Esophagus squamous epithelium (tissue), 5 donors: Measurements from ENCODE around the gene MRPS23. TPM values are rescaled to one million over a fixed set of nuclear protein-coding genes. Genes with fewer than 3 reads are reported as not detected.
"Not testable (repeated sequence)": the region's sequence is repeated elsewhere in the genome, so short reads cannot be mapped to it uniquely, and the experiment has no call there.

Source experiments
- DNase-seq: peaks from one replicate; lab custom pipeline; 2025; lab: John Stamatoyannopoulos, UW
- H3K27ac ChIP-seq, 4 donors: fragments of 200-600 bp; sonication (generic); one replicate each; pipeline ENCODE4 v1.5.1; 2016 to 2019; ENCODE audit warnings: mild to moderate bottlenecking in 1 of 4
- H3K27me3 ChIP-seq, 4 donors: fragments of 200-600 bp; sonication (generic); 1 replicate in 3 of 4; 2 replicates in 1 of 4; pipeline versions ENCODE4 v1.5.1 to v1.6.0; 2017 to 2021; ENCODE audit warnings: antibody characterized with exemption in 1 of 4
- H3K36me3 ChIP-seq, 3 donors: fragments of 200-600 bp; sonication (generic); one replicate each; pipeline ENCODE4 v1.5.1; 2016 to 2019
- H3K4me1 ChIP-seq, 3 donors: fragments of 200-600 bp; sonication (generic); one replicate each; pipeline ENCODE4 v1.5.1; 2017 to 2019
- H3K4me3 ChIP-seq, 4 donors: fragments of 200-600 bp; sonication (generic); 1 replicate in 3 of 4; 2 replicates in 1 of 4; pipeline ENCODE4 v1.5.1; 2016 to 2019; ENCODE audit warnings: mild to moderate bottlenecking in 2 of 4, moderate library complexity in 1 of 4
- H3K9me3 ChIP-seq, 3 donors: fragments of 200-600 bp; sonication (generic); one replicate each; pipeline ENCODE4 v1.5.1; 2016 to 2019
- POLR2A ChIP-seq, 4 donors: fragments of 450-650 bp; IDR thresholded peaks; one replicate each; pipeline ENCODE4 v1.6.1; 2017; ENCODE audit warnings: antibody characterized with exemption in 4 of 4, mild to moderate bottlenecking in 4 of 4, moderate library complexity in 3 of 4
- WGBS, 2 donors: methylation state at CpG; one replicate each; pipeline ENCODE4 v1.1.5; 2018; 5-methylcytosine and 5-hydroxymethylcytosine counted together
- intact Hi-C: fragments of 100-400 bp; cut with DNase I; formaldehyde crosslinking; loops from one replicate; pipeline ENCODE4 v1.15.0; 2022
- total RNA-seq, 4 donors: library from RNA; depleted of rRNA; stranded (reverse); fragments of >200 nt; gene quantifications; one replicate each; pipeline ENCODE4 v1.1.0, GENCODE V29; 2016
- TF ChIP-seq, protein P1 (sequence below), 6 experiments: fragments of 450-650 bp in 4 of 6; fragments of 200-600 bp in 2 of 6; sonication (generic) in 2 of 6; IDR thresholded peaks; one replicate each; pipeline ENCODE4 v1.5.1; 2016 to 2019; ENCODE audit warnings: antibody characterized with exemption in 6 of 6, mild to moderate bottlenecking in 4 of 6, moderate library complexity in 4 of 6
- donor health status: DM: yes; HTN: yes; CAD: no.

The MRPS23 gene
- total RNA-seq, 4 donors from 2014 or later, result 9.9 to 25.2 (median 20.8) TPM

DNA sequence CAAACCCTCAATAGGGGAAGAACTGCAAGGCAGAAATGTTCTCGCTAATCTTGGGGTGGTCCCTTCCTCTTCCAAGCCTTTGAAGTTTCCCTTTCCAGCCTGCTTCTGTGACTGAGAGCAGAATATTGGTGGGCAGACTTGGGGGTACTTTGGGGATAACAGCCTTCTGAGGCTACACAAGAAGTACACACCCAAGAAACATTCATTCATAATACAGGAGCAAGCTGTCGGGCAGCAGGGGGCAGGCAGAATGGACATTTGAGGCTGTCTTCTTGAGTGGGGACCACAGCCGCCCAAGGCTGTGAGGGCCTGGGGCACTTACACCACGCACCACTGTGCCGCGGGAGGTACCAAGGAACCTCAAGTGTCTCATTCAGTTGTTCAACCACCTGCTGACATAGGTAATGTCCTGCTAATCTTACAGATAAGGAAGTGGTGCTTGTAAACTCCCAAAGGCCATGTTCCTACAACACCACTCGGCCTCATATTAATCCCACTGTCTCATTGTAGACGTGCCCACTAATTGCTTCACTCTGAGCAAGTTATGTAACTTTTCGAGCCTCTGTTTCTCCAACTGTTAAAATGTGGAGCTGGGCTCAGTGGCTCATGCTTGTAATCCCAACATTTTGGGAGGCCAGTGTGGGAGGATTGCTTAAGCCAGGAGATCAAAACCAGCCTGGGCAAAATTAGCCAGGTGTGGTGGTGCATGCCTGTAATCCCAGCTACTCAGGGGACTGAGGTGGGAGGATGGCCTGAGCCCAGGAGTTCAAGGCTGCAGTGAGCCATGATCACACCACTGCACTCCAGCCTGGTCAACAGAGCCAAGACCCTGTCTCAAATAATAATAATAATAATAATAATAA, 2.5 kb upstream of the MRPS23 start:
- peaks cover 7 to 57% (median 26%) of the 10 kb centered on the region in 3 donors for H3K4me1 ChIP-seq
- 68 to 70% methylated on average over 6 to 8 of the region's 9 CpGs for WGBS, 2 donors
- H3K4me3 ChIP-seq, result no peak overlapping the region
- intact Hi-C loops, result no loop called here
- no peaks in the 10 kb centered on the region for H3K9me3 ChIP-seq
- no peaks in the 10 kb centered on the region for H3K27me3 ChIP-seq
- TF ChIP-seq, protein P1, sequence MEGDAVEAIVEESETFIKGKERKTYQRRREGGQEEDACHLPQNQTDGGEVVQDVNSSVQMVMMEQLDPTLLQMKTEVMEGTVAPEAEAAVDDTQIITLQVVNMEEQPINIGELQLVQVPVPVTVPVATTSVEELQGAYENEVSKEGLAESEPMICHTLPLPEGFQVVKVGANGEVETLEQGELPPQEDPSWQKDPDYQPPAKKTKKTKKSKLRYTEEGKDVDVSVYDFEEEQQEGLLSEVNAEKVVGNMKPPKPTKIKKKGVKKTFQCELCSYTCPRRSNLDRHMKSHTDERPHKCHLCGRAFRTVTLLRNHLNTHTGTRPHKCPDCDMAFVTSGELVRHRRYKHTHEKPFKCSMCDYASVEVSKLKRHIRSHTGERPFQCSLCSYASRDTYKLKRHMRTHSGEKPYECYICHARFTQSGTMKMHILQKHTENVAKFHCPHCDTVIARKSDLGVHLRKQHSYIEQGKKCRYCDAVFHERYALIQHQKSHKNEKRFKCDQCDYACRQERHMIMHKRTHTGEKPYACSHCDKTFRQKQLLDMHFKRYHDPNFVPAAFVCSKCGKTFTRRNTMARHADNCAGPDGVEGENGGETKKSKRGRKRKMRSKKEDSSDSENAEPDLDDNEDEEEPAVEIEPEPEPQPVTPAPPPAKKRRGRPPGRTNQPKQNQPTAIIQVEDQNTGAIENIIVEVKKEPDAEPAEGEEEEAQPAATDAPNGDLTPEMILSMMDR (IDR thresholded peaks at IDR 0.05), result no peak
- no peak for TF ChIP-seq POLR2A (IDR thresholded peaks at IDR 0.05)
- H3K36me3 ChIP-seq, result peaks cover 0 to 12% (median 0%) of the 10 kb centered on the region in 3 donors
- peak overlapping the region; percentile 16 to 95 (median 90) for H3K27ac ChIP-seq
- DNase-seq, result no peak

DNA sequence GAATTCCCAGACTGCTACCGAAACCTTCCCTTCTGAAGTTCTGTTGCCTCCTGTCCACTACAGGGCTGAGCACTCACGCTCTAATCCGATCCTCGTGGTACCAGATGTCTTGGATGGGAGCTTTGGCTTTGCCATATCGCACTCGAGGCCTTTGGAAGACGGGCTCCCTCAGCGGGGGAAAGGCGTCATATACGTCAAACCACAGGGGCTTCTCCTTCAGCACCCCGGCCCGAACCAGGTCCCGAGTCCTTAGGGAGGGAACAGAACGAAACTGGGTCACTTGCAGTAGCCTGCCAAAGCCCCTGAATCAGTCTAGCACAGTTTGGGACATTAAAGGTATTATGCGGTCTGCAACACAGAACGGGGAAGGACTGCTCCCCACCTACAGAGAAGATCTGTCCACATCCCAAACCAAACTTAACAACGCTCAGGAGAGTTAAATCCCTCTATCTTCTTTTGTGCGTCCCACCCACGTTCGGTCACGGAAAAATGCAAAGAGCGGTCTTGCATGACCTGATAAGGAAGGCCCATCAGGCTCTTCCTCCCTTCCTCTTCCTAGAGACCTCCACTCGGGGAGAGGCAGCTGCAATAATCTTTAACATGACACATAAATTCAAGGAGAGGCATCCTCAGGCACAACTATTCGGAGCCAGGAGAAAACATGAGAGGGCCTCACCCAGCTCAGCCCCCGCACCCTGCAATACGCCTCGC, 526 bp downstream of the MRPS23 start:
- DNase-seq, result no peak
- Histone ChIP-seq H3K36me3 (peaks cover 0 to 42% (median 7%) of the 10 kb centered on the region in 3 donors), H3K27me3 (no peaks in the 10 kb centered on the region), H3K4me1 (peaks cover 7 to 56% (median 26%) of the 10 kb centered on the region in 3 donors), H3K9me3 (no peaks in the 10 kb centered on the region), H3K27ac (peak overlapping the region; percentile 83 to 95 (median 90)), H3K4me3 (peak overlapping the region; percentile 61 to 89 (median 74))
- intact Hi-C loops, result no loop called here
- WGBS, 2 donors, result 15 to 24% methylated on average over 14 to 21 of the region's 27 CpGs
- TF ChIP-seq, protein P1 (IDR thresholded peaks at IDR 0.05), result no peak
- TF ChIP-seq POLR2A (IDR thresholded peaks at IDR 0.05), result no peak

DNA sequence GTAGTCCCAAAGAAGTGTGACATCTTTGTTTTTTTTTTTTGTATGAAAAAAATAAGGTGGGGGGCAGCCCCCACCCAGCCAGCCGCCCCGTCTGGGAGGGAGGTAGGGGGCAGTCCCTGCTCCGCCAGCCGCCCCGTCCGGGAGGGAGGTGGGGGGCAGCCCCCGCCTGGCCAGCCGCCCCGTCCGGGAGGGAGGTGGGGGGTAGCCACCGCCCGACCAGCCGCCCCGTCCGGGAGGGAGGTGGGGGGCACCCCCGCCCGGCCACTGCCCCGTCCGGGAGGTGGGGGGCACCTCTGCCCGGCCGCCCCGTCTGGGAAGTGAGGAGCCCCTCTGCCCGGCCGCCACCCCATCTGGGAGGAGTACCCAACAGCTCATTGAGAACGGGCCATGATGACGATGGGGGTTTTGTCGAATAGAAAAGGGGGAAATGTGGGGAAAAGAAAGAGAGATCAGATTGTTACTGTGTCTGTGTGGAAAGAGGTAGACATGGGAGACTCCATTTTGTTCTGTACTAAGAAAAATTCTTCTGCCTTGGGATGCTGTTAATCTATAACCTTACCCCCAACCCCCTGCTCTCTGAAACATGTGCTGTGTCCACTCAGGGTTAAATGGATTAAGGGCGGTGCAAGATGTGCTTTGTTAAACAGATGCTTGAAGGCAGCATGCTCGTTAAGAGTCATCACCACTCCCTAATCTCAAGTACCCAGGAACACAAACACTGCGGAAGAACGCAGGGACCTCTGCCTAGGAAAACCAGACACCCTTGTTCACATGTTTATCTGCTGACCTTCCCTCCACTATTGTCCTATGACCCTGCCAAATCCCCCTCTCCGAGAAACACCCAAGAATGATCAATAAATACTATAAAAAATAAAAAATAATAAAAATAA, 3.5 kb downstream of the MRPS23 start:
- H3K4me3 ChIP-seq, H3K27me3 ChIP-seq, H3K9me3 ChIP-seq, DNase-seq, H3K27ac ChIP-seq, intact Hi-C loops: not testable (repeated sequence)
- WGBS, 2 donors, result 75 to 81% methylated on average over 5 to 6 of the region's 32 CpGs
- Histone ChIP-seq H3K36me3 (peaks cover 0 to 58% (median 7%) of the 10 kb centered on the region in 3 donors), H3K4me1 (peaks cover 7 to 30% (median 15%) of the 10 kb centered on the region in 3 donors)

DNA sequence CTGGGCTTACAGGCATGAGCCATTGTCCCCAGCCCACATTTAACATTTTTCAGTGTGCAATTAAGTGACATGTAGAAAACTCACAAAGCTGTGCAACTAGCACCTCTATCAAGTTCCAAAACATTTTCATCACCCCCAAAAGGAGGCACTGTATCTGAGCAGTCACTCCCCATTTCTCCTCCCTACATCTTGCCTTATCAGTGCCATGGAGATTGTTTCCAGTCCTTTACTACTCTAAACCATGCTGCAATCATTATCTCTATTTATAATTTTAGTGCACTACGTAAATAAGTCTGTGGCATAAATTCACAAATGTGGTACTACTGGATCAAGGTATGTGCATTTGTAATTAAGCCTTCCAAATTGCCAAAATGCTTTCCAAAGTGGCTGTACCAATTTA, 7.6 kb downstream of the MRPS23 start:
- Histone ChIP-seq H3K27me3 (no peaks in the 10 kb centered on the region), H3K4me1 (no peaks in the 10 kb centered on the region), H3K4me3 (no peak overlapping the region), H3K9me3 (no peaks in the 10 kb centered on the region), H3K27ac (no peak overlapping the region), H3K36me3 (peaks cover 0 to 83% (median 33%) of the 10 kb centered on the region in 3 donors)
- WGBS, 2 donors, result 77 to 100% methylated on average over 1 of the region's 1 CpG
- TF ChIP-seq POLR2A (IDR thresholded peaks at IDR 0.05), result no peak
- TF ChIP-seq, protein P1 (IDR thresholded peaks at IDR 0.05), result no peak
- no peak for DNase-seq
- intact Hi-C loops, result no loop called here

DNA sequence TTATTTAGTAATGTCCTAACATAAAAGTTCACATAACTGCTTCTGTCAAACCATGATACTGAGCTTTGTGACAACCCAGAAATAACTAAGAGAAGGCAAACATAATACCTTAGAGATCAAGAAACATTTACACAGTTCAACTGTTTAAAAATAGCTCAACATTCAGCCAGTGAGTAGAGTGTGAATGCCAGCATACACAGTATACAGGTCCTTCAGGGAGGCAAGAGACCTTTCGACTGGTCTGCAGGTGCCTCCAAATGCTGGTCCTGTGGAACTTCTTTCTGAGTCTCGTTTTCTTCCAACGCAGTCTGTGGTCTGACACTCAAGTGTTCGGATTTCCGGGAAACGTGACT, 10.3 kb downstream of the MRPS23 start:
- DNase-seq, result no peak
- intact Hi-C loops, result loop anchor here (10.0 kb wide), 1 partner anchor 715 kb away; no protein-coding TSS in a partner anchor

More for the DNA sequence above, 10.3 kb downstream of the MRPS23 start:
- Histone ChIP-seq H3K9me3 (no peaks in the 10 kb centered on the region), H3K4me3 (no peak overlapping the region), H3K36me3 (peaks cover 0 to 60% (median 28%) of the 10 kb centered on the region in 3 donors), H3K27ac (no peak overlapping the region), H3K27me3 (no peaks in the 10 kb centered on the region), H3K4me1 (peaks cover 0 to 10% (median 0%) of the 10 kb centered on the region in 3 donors)
- TF ChIP-seq POLR2A (IDR thresholded peaks at IDR 0.05), result no peak
- TF ChIP-seq, protein P1 (IDR thresholded peaks at IDR 0.05), result no peak
- 89 to 92% methylated on average over 6 of the region's 6 CpGs for WGBS, 2 donors
